ENCODE data around the gene TEX30.
"Not testable (repeated sequence)": the region's sequence is repeated elsewhere in the genome, so short reads cannot be mapped to it uniquely, and the experiment has no call there.

TEX30 gene

DNA sequence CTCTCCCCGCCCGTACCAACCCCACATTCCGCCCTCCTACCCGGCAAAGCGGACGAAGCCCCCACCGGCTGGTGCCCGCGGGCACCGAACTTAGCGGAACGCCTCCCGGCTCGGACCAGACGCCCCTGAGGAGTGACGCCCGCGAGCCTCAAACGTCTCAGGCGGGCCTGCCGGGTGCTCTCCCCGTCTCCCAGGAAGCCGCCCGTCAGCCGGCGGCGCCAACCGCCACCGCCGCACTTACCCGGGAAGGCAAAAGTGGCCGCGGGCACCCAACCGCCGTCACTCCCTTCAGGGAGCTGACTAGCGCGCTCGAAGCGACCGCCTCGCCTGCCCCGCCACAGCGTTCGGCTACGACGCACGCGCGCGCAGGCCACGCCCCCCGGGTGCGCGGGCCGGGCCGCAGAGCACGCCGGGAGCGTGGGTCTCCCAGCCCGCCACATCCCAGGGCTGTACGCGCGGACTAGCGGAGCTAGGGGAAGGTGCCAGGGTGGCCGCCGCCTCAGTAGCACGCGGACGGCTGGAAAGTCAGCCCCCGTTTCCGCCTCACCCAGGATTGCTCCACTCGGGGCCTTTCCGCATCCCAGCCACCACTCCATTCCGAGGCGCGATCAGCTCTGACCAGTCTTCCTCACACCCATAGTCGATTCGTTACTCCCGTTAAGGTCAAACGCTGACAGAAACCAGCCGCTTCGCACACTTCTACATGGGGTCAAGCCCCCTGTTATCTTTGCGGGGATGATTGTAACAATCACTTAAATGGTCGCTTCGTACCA, at the start of gene TEX30:
Gene TEX30 (minus strand): TSS at position 346 of the 773 bp plus-strand sequence. CDS start 3,760 bp downstream, outside the sequence.
- no peak for FAIRE-seq

DNA sequence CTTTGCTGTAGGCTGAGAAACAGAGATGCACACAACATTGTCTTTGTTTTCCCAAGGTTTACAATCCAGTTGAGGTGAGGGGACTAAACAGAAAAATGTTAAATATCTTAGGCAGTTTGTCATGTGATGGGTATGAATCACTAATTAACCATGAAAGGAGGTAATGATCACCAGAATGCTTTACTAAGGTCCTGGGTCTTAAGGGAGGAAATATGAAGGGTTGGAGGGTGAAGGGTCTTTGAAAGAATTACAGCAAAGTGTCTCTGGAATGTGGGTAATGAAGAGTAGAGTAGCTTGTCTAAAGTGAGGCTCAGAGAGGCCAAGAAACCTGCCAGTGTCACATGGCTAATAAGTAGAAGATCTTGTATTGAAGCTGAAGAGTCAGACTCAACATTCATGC, 44.3 kb upstream of the TEX30 start:
- FAIRE-seq = no peak

- FAIRE-seq = no peak
These were observed 43.7 kb upstream of the TEX30 start for GRCh38 chr13:102817241-102817640.

GRCh38 chr13:102816708-102817107, 43.1 kb upstream of the TEX30 start:
- FAIRE-seq = no peak

GRCh38 chr13:102815788-102816187, 42.2 kb upstream of the TEX30 start:
- FAIRE-seq = no peak

- no peak for FAIRE-seq
These were observed 41.2 kb upstream of the TEX30 start for GRCh38 chr13:102814793-102815192.

GRCh38 chr13:102814025-102814607, 40.5 kb upstream of the TEX30 start:
- no peak for FAIRE-seq

DNA sequence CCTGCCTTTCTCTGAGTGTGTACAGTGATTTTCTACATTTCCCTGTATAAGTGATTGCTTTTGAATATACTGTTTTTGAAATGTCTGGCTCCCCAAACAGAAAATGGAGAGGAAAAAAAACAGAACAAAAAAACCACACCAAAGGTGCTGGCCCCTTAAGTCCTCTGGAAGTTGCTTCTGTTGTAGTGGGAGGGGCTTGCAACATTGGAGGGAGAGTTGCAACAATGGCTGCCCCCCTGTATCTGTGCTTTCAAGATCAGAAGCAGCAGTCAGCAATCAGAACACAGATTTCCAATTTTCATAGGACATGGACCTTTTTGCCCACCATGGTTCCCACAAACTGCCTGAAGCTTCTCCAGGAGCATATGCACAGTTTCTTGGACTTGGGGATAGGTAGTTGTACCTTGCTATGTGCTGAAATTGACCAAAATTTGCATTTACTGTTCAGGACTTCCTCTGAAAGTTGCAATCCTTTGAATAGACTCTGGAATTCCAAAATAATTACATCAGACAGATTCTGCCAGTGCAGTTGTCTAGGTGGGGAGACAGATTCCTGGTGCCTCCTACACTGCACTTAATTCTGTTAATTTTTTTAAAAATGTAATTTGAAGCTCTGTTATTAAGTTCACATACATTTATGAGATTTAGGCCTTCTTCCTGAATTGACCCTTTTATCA, 39.2 kb upstream of the TEX30 start:
- no peak for FAIRE-seq

DNA sequence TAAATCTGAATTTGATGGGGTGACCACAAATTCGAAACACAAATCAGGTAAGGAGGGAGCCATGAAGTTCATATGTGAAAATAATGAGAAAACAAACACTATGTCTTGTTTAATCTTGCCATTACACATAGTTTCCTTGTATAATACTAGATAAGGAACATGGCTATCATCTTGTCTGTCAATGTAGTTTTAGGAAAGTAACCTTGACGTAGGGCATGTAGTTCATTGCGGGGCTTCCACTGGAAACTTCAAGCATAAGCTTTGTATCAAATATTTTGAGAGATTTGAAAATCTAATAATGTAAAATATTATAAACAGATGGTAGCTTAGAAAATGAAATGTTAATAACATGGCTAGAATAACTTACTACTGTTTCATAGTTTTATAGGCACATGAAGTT, 34.1 kb upstream of the TEX30 start:
- no peak for FAIRE-seq

- FAIRE-seq = no peak
These were observed 32.1 kb upstream of the TEX30 start for GRCh38 chr13:102805680-102806079.

DNA sequence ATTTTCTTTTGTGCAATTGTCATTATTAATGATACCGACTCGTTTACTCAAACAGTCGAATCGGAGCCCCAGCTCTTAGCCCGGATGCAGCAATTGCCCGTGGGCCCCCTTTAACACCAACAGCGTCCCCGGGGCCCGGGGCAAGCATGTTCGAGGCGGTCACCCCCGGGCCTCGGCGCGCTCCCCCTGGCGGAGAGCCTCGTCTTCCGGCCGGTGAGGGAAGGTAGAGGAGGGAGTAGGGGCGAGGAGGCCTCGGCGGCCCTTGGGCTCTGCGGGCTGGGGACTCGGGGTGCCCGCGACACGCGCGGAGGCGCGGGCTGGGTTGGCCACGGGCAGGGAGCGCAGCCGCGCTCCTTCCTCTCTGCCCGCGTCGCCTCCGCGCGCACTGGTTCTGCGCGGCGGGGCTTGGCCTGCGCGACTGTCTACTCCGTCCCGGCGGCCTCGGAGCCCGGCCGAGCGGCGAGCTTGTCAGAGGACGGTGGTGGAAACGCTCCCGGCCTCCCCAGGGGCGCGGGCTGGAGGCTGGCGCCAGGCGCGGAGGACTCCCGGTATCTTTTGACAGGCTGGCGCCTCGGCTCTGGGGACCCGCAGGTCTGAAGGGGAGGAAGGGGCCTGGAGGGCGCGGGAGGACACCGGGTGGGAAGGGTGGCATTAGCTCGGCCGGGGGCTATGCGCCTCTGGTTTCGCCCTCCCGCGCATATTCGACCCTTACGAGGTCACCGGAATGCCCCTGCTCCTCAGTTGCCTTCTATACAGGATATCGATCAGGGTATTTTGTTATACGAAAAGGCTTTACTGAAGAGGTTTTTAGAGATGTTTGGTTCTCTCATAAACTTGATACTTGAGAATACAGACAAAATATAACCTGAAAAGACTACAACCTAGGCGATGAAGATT, 26.8 kb upstream of the TEX30 start:
- no peak for FAIRE-seq

DNA sequence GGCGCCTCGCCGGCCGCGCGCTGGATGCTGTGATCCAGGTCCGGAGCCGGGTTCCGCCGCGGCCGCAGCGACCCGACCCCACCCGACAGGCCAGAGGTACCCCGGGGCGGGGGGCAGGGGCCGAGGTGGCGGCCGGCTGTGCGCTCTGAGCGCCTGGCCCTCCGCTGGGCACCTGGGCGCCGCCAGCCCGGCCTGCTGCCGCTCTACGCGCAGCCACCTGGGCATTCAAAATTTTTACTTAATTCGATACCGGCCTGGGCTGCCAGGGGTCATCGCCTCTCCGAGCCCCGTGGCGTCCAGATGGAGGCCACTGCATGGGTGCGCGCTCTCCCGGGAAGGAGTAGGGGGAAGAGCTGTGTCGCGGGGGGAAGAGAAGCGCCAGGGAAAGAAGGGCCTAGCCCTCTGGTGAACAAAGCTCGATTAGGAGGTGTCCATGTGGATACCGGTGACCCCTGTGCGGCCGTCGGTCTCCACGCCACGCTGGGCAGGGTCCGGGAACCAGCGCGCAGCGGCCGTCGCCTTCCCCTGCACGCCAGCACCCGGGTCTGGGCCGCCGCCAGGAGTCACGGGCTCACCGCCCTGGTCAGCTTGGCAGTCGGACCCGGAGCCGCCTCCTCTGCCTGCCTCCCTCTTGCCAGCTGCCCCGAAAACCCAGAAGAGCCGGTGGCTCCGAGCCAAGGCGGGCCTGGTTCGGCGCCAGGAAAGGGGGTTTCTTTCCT, 26.0 kb upstream of the TEX30 start:
- FAIRE-seq = no peak

DNA sequence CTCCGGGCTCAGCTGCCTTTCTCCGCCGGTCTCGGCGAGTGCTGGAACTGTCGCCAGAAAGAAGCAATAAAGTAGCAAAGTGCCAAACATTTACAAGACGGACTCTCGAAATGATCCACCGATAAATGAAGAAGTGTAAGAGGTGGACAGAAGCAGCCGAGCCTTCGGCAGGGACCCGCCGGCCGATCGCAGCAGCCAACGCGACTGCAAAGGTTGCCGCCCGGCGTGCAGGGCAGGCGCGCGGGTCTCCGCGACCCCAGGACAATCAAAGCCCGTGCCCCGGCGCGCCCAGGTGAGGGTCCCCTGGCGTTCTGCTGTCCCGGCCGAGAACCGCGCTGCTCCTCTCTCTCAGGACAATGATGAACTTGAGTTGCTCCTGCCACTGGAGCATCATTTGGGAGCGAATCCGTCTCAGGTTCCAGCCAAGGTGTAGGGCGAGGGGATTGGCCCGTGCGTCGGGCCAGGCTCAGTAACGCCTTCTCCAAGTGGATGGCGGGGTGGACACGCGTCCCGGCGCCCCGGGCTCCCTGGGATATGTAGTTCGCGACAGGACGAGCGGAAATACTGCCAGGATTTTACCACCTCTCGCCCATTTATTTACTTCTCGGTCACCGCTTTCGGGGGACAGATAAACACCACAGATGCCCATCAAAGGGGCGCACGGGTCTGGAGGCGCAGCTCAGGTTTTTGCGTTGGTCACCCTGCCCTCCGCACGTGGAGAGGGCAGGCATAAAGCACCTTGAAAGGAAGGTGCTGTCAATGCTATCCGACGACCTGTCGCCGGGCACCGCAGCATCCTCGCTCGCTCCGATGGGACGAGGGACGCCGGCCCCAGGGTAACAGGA, 25.2 kb upstream of the TEX30 start, which contains the start of the genes BIVM and POGLUT2:
Gene BIVM (plus strand): TSS at position 539 of the 845 bp plus-strand sequence. CDS start 8,149 bp downstream, outside the sequence.
Gene POGLUT2 (minus strand): TSS at position 396 of the 845 bp plus-strand sequence. CDS start 306 bp downstream, at position 90.
- peak; percentile 91 for FAIRE-seq

DNA sequence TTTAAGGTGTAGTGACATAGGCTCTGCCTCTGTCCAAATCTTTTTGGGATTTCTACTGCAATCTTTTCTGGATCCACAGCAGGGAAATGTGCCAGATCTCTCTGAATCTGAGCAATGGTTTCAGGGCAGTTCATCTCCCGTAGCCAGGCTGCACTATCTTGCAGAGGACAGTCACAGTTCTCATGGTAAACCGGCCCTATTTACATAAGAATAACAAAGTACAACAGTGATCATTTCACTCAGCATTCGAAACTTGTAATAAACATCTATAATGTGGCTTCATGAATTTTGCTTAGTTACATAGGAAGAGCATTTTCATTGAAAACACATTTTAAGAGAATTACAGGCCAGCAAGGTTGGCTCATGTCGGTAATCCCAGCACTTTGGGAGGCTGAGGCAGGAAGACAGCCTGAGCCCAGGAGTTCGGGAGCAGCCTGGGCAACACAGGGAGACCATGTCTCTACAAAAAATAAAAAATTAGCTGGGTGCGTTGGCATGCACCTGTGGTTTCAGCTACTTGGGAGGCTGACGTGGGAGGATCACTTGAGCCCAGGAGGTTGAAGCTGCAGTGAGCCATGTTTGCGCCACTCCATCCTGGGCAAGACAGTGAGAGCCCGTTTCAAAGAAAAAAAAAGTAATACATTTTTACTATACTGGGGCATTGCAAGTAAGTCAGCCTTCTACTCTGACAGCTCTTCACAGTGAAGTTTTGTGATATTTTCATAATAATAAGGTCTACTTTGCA, 20.2 kb upstream of the TEX30 start:
- no peak for FAIRE-seq

DNA sequence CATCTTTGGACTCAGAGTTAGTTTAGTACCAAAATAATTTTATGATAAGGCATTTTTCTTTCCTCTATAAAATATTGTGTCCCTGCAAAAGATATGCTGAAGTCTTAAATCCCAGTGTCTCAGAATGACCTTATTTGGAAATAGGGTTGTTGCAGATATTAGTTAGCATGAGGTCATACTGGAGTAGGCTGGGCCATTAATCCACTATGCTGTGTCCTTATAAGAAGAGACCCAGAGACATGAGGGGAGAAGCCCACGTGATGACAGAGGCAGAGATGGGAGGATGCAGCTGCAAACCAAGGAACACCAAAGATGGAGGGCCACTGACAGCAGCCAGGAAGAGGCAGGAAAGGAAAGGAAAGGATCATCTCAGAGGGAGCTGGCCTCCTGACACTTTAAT, 18.8 kb upstream of the TEX30 start:
- no peak for FAIRE-seq

DNA sequence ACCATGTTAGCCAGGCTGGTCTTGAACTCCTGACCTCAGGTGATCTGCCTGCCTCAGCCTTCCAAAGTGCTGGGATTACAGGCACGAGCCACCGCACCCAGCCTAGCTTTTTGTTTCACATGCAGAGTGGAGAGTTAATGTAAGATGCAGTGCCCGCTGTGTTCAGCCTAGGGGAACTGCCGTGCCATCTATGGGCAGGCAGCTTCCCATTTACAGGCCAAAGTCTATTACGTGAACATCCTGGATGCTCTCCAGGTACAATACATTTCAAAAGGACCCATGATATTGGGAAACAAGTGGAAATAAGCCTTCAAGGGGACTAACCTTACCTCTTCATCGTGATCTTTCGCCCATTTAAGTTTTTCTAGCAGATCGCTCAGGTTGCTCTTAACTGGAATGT, 15.1 kb upstream of the TEX30 start:
- no peak for FAIRE-seq

DNA sequence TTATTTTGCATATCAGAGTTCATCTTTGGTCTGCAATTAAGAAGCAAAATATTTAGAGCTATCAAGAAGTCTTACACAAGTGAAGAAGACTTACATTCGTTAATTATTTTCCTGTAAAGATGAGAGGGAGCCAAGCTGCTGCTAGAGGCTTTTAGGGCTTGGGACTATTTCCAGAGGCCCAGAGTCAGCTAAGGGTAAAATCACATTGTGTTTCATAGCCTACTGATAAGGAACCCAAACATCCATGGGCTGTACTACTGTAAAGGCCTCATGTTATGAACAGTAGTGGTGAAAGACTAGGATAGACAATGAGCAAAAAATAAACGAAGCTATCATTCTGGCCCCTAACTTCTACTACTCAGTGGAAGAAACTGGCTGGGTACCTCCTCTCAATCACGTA, 10.9 kb upstream of the TEX30 start:
- no peak for FAIRE-seq

DNA sequence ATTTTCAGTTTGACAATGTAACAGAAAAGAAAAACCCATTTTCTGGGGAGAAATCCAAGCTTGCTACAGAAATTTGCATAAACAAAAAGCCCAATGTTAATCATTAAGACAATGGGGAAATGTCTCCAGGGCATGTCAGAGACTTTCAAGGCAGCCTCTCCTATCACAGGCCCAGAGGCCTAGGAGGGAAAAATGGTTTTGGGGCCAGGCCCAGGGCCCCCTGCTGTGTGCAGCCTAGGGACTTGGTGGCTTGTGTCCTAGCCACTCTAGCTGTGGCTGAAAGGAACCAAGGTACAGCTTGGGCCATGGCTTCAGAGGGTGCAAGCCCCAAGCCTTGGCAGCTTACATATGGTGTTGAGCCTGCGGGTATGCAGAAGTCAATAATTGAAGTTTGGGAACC, 8.0 kb upstream of the TEX30 start:
- FAIRE-seq = no peak

DNA sequence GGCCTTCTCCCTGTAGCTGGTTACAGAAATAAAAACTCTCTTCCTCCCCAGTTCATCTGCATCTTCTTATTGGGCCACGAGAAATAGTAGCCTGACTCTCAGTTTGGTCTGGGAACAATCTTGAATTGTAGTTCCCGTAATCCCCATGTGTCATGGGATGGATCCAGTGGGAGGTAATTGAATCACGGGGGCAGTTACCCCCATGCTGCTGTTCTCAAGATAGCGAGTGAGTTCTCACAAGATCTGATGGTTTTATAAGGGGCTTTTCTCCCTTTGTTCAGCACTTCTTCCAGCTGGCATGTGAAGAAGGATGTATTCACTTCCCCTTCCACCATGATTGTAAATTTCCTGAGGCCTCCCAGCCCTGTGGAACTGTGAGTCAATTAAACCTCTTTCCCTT, 7.1 kb upstream of the TEX30 start:
- not testable (repeated sequence) for FAIRE-seq

DNA sequence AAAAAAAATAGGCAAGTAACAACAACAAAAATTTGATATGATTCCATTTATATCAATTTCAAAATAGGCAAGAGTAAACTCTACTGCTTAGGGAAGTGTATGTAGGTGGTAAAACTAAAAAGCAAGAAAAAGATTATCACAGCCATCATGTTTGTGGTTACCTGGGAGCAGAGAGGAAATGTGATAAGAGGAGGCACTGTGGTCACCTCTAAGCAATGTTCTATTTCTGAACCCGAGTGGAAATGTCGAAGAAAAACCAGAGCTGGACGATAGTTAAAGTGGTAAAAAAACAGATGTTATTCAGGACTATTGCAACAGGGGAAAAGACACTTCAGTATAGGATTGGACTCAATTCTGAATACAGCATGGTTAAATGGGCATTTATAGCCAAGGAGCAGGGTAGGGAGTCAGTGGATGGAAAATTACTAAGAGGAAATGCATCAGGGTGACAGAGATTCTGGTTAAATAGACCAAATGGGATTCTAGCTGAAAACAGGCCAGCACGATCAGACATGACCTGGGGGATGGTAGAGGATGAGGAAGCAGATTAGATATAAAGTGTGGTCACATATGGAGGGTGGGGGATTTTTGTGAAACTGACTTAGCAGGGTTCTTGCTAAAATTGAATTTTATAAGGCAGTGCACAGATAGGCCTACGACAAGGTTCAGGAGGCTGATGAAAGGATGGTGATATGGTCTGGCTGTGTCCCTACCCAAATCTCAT, 6.0 kb upstream of the TEX30 start:
- FAIRE-seq = no peak

Data from A204.1 (cell line).